ENCODE measurements around the gene ULK1. TPM values are rescaled to one million over a fixed set of nuclear protein-coding genes. Genes with fewer than 3 reads are reported as not detected.

ULK1 gene
- total RNA-seq, 1 donor from 2014 or later, result 3.2 TPM

DNA sequence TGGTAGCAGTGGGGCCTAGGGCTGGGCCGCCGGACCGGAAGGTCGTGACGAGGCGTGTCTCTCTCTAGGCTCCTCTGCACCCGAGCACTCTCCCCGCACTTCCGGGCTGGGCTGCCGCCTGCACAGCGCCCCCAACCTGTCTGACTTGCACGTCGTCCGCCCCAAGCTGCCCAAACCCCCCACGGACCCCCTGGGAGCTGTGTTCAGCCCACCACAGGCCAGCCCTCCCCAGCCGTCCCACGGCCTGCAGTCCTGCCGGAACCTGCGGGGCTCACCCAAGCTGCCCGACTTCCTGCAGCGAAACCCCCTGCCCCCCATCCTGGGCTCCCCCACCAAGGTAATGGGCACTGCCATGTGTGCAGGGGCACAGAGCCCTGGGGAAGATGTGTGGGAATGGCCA lies 21.4 kb downstream of the ULK1 start:
- TF ChIP-seq, protein P1, sequence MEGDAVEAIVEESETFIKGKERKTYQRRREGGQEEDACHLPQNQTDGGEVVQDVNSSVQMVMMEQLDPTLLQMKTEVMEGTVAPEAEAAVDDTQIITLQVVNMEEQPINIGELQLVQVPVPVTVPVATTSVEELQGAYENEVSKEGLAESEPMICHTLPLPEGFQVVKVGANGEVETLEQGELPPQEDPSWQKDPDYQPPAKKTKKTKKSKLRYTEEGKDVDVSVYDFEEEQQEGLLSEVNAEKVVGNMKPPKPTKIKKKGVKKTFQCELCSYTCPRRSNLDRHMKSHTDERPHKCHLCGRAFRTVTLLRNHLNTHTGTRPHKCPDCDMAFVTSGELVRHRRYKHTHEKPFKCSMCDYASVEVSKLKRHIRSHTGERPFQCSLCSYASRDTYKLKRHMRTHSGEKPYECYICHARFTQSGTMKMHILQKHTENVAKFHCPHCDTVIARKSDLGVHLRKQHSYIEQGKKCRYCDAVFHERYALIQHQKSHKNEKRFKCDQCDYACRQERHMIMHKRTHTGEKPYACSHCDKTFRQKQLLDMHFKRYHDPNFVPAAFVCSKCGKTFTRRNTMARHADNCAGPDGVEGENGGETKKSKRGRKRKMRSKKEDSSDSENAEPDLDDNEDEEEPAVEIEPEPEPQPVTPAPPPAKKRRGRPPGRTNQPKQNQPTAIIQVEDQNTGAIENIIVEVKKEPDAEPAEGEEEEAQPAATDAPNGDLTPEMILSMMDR (IDR thresholded peaks at IDR 0.05; ENCODE audit: insufficient read depth, low read length, severe bottlenecking), result no peak
- DNase-seq (ENCODE audit: low read depth) (no peak), FAIRE-seq (no peak)
- Histone ChIP-seq H3K36me3 (ENCODE audit: control insufficient read depth, insufficient read depth, low read length) (peaks cover 55% of the 10 kb centered on the region), H3K4me3 (ENCODE audit: low read depth, low read length) (no peak overlapping the region), H3K27me3 (ENCODE audit: control insufficient read depth, insufficient read depth, low read length) (no peaks in the 10 kb centered on the region)

DNA sequence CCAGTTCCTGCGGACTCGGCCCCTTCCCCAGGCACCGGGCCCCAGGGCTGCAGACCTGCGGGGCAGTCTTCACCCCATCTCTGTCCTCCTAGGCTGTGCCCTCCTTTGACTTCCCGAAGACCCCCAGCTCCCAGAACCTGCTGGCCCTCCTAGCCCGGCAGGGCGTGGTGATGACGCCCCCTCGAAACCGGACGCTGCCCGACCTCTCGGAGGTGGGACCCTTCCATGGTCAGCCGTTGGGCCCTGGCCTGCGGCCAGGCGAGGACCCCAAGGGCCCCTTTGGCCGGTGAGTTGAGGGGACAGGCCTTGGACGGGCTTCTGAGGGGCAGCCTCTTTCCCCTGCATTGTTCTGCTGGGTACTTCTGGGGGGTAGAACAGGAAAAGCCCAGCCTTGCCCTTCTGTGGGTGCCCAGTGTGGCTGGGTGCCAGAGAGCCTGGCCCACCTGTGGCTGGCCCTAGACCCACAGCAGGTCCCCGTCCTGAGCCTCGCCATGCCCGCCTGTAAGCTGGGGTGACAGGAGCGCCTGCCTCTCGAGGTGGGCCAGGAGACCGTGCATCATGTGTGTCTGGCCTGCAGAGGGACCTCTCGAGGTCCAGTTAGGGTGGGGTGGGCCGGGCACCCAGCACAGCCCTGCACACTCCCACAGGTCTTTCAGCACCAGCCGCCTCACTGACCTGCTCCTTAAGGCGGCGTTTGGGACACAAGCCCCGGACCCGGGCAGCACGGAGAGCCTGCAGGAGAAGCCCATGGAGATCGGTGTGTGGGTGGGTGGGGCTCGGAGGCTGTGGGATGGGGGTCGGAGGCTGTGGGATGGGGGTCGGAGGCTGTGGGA lies 22.1 kb downstream of the ULK1 start:
- Histone ChIP-seq H3K4me3 (ENCODE audit: low read depth, low read length) (no peak overlapping the region), H3K27me3 (ENCODE audit: control insufficient read depth, insufficient read depth, low read length) (no peaks in the 10 kb centered on the region), H3K36me3 (ENCODE audit: control insufficient read depth, insufficient read depth, low read length) (peaks cover 54% of the 10 kb centered on the region)
- FAIRE-seq (no peak), DNase-seq (ENCODE audit: low read depth) (no peak)
- TF ChIP-seq, protein P1 (IDR thresholded peaks at IDR 0.05; ENCODE audit: insufficient read depth, low read length, severe bottlenecking), result no peak

DNA sequence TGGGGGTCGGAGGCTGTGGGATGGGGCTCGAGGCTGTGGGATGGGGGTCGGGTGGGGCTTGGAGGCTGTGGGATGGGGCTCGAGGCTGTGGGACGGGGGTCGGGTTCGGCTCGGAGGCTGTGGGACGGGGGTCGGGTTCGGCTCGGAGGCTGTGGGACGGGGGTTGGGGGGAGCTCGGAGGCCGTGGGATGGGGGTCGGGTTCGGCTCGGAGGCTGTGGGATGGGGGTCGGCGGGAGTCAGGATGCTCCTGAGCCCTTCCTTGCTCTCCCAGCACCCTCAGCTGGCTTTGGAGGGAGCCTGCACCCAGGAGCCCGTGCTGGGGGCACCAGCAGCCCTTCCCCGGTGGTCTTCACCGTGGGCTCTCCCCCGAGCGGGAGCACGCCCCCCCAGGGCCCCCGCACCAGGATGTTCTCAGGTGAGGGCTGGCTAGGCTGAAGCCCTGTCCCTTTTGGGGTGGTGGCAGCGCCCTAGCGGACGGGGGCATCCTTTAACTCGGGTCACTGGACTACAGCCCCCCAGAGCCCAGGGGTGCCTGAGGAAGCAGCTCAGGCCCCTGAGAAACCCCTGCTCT lies 22.8 kb downstream of the ULK1 start:
- DNase-seq (ENCODE audit: low read depth), result no peak
- TF ChIP-seq, protein P1 (IDR thresholded peaks at IDR 0.05; ENCODE audit: insufficient read depth, low read length, severe bottlenecking), result no peak
- Histone ChIP-seq H3K36me3 (ENCODE audit: control insufficient read depth, insufficient read depth, low read length) (peaks cover 50% of the 10 kb centered on the region), H3K4me3 (ENCODE audit: low read depth, low read length) (no peak overlapping the region), H3K27me3 (ENCODE audit: control insufficient read depth, insufficient read depth, low read length) (no peaks in the 10 kb centered on the region)
- no peak for FAIRE-seq

DNA sequence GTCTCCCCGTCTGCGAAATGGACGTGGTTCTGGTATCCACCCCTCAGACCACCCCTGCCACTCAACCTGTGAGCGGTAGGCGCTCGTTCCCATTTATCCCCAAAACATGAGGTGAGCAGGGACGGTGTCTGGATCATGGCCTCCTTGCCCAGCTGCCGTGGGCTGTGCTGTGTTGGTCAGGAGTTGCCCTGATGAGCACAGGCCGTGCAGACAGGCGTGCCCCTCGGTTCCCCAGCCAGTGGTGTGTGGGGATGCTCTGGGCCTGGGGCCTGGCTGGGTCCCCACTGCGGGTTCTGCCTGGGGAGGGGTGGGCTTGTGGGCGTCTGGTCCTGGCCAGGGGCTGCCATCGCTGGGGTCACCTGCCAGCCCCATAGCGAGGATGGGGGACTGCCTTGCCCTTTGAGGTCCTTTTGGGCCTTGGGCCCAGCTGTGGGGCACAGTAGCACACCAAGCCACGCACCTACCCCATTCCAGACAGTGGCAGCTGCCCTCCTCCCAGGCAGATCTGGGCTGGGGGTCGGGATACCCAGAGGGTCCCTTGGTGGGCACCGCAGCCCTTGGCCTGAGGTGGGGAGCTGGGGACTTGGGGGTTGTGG lies 23.4 kb downstream of the ULK1 start:
- Histone ChIP-seq H3K36me3 (ENCODE audit: control insufficient read depth, insufficient read depth, low read length) (peaks cover 45% of the 10 kb centered on the region), H3K4me3 (ENCODE audit: low read depth, low read length) (no peak overlapping the region), H3K27me3 (ENCODE audit: control insufficient read depth, insufficient read depth, low read length) (no peaks in the 10 kb centered on the region)
- FAIRE-seq (no peak), DNase-seq (ENCODE audit: low read depth) (no peak)
- TF ChIP-seq, protein P1 (IDR thresholded peaks at IDR 0.05; ENCODE audit: insufficient read depth, low read length, severe bottlenecking), result no peak

DNA sequence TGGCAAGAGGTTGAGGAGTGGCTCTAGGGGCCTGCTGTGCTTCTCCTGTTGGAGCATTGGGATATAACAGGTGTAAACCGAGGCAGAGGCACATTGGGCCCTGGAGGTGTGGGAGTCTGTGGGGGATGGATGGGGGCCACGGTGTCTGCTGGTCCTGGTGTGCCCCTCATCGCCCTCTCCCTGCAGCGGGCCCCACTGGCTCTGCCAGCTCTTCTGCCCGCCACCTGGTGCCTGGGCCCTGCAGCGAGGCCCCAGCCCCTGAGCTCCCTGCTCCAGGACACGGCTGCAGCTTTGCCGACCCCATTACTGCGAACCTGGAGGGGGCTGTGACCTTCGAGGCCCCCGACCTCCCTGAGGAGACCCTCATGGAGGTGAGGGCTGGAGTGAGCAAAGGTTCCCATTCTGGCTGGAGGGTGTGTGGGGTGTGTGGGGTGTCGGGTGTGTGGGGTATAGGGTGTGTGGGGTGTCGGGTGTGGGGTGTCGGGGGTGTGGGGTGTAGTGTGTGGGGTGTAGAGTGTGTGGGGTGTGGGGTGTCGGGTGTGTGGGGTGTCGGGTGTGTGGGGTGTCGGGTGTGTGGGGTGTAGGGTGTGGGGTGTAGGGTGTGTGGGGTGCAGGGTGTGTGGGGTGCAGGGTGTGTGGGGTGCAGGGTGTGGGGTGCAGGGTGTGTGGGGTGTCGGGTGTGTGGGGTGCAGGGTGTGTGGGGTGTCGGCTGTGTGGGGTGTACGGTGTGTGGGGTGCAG lies 24.1 kb downstream of the ULK1 start:
- H3K4me3 ChIP-seq (ENCODE audit: low read depth, low read length), result no peak overlapping the region
- FAIRE-seq, result no peak
- H3K36me3 ChIP-seq (ENCODE audit: control insufficient read depth, insufficient read depth, low read length), result peaks cover 43% of the 10 kb centered on the region

More for the DNA sequence above, 24.1 kb downstream of the ULK1 start:
- no peak for DNase-seq (ENCODE audit: low read depth)
- no peaks in the 10 kb centered on the region for H3K27me3 ChIP-seq (ENCODE audit: control insufficient read depth, insufficient read depth, low read length)
- TF ChIP-seq, protein P1 (IDR thresholded peaks at IDR 0.05; ENCODE audit: insufficient read depth, low read length, severe bottlenecking), result no peak
